K562 (cell line): ENCODE measurements around the gene FRAT1. TPM values are rescaled to one million over a fixed set of nuclear protein-coding genes. Genes with fewer than 3 reads are reported as not detected.

Experiments
- GTF2F1 ChIP-seq: IDR thresholded peaks from 2 replicates; pipeline ENCODE4 v1.6.1; 2011; ENCODE audit warnings: low read depth, low read length, improper control_type of control experiment
- IRF2 ChIP-seq: sonication (generic); formaldehyde crosslinking; IDR thresholded peaks from 2 replicates; pipeline ENCODE4 v1.8.1; 2022; ENCODE audit warnings: mild to moderate bottlenecking, missing genetic modification reagents
- NCOR1 ChIP-seq: fragments of 450-650 bp; IDR thresholded peaks from 2 replicates; pipeline ENCODE4 v1.6.1; 2016; ENCODE audit warnings: mild to moderate bottlenecking, moderate library complexity
- NR2C1 ChIP-seq, 2 experiments: fragments of 450-650 bp; IDR thresholded peaks; 2 replicates each; pipeline ENCODE4 v1.6.1; 2017; ENCODE audit warnings: mild to moderate bottlenecking in 2 of 2, antibody characterized with exemption in 1 of 2, inconsistent platforms in 1 of 2, missing compliant biosample characterization in 1 of 2, missing genetic modification characterization in 1 of 2
- NUFIP1 ChIP-seq: fragments of 450-650 bp; IDR thresholded peaks from 2 replicates; pipeline ENCODE4 v1.6.1; 2018; ENCODE audit not compliant: partially characterized antibody
- POLR3G ChIP-seq: IDR thresholded peaks from 2 replicates; pipeline ENCODE4 v1.6.1; 2011; ENCODE audit not compliant: insufficient read length, insufficient replicate concordance; ENCODE audit errors: extremely low read depth
- RUNX1 ChIP-seq: sonication (generic); IDR thresholded peaks from 2 replicates; pipeline ENCODE4 v1.6.1; 2016; ENCODE audit warnings: antibody characterized with exemption, low read depth
- SMARCA4 ChIP-seq: fragments of 450-650 bp; IDR thresholded peaks from 2 replicates; pipeline ENCODE4 v1.6.1; 2016
- SRF ChIP-seq, 2 experiments: fragments of 250-450, 450-650 bp in 1 of 2; sonication (Bioruptor Pico) in 1 of 2; sonication (generic) in 1 of 2; formaldehyde crosslinking; IDR thresholded peaks; 2 replicates each; pipeline versions ENCODE4 v1.5.0 to v1.5.1; 2020 to 2022; ENCODE audit warnings: mild to moderate bottlenecking in 1 of 2, missing genetic modification reagents in 1 of 2
- TAL1 ChIP-seq: fragments of 450-650 bp; IDR thresholded peaks from 2 replicates; pipeline ENCODE4 v1.6.1; 2016; ENCODE audit warnings: mild to moderate bottlenecking
- TEAD1 ChIP-seq, 2 experiments: fragments of 450-650 bp in 1 of 2; sonication (generic) in 1 of 2; formaldehyde crosslinking; IDR thresholded peaks; 2 replicates each; pipeline versions ENCODE4 v1.4.0 to v1.8.0; 2020 to 2022; ENCODE audit warnings: mild to moderate bottlenecking in 2 of 2, missing genetic modification reagents in 1 of 2
- TEAD4 ChIP-seq, 2 experiments: sonication (generic) in 1 of 2; formaldehyde crosslinking in 1 of 2; IDR thresholded peaks; 2 replicates each; pipeline versions ENCODE4 v1.6.1 to v1.8.0; 2012 to 2022; ENCODE audit warnings: borderline replicate concordance in 1 of 2, inconsistent platforms in 1 of 2, low read length in 1 of 2, mild to moderate bottlenecking in 1 of 2, missing genetic modification reagents in 1 of 2
- TGIF2 ChIP-seq: sonication (generic); formaldehyde crosslinking; IDR thresholded peaks from 2 replicates; pipeline ENCODE4 v1.8.1; 2022; ENCODE audit warnings: mild to moderate bottlenecking, missing genetic modification reagents, moderate library complexity
- WHSC1 ChIP-seq: IDR thresholded peaks from one replicate; pipeline ENCODE4 v1.6.1; 2012; ENCODE audit warnings: low read length, control low read depth, inconsistent platforms
- ZFP1 ChIP-seq: fragments of 450-650 bp; formaldehyde crosslinking; IDR thresholded peaks from 2 replicates; pipeline ENCODE4 v1.4.0; 2020; ENCODE audit warnings: mild to moderate bottlenecking, mixed read lengths
- ZKSCAN3 ChIP-seq: fragments of 250-450 bp; sonication (Bioruptor Pico); IDR thresholded peaks from 2 replicates; pipeline ENCODE4 v1.4.0; 2020
- ZNF583 ChIP-seq: fragments of 250-450 bp; sonication (Bioruptor Pico); IDR thresholded peaks from 2 replicates; pipeline ENCODE4 v1.4.0; 2020
- ZNF586 ChIP-seq: fragments of 450-650 bp; formaldehyde crosslinking; conservative IDR thresholded peaks from 2 replicates; pipeline ENCODE4 v1.4.0; 2020; ENCODE audit warnings: mild to moderate bottlenecking, moderate library complexity
- ZSCAN32 ChIP-seq: fragments of 450-650 bp; formaldehyde crosslinking; IDR thresholded peaks from 2 replicates; pipeline ENCODE4 v1.4.0; 2020; ENCODE audit warnings: mild to moderate bottlenecking, moderate library complexity
- polyA plus RNA-seq, 8 experiments: library from polyadenylated mRNA; depleted of rRNA in 4 of 8; stranded (reverse) in 5 of 8; unstranded in 3 of 8; fragments of >200 nt; fragmentation: Nextera tagmentation in 2 of 8; fragmentation: Illumina TruSeq in 1 of 8; extraction: Ambion mirVana in 2 of 8; extraction: Trizol in 1 of 8; gene quantifications; 2 replicates each; pipeline versions ENCODE4 v1.2.1 to v1.2.3, GENCODE V29; 2011 to 2014; ENCODE audit warnings: inconsistent platforms in 1 of 8, missing spikeins in 1 of 8
- total RNA-seq, 7 experiments: library from RNA; depleted of rRNA in 6 of 7; stranded (reverse); fragments of >200 nt in 6 of 7; fragmentation: Illumina TruSeq in 2 of 7; extraction: Trizol in 2 of 7; gene quantifications; 2 replicates each; pipeline versions ENCODE4 v1.2.1 to v1.2.3, GENCODE V29; 2011 to 2021; ENCODE audit warnings: low replicate concordance in 1 of 7
- TF ChIP-seq, protein P1 (sequence below), 2 experiments: fragments of 450-650 bp; conservative IDR thresholded peaks; 2 replicates each; pipeline ENCODE4 v1.6.1; 2017; ENCODE audit warnings: mild to moderate bottlenecking in 2 of 2, moderate library complexity in 2 of 2
- TF ChIP-seq, protein P2 (sequence below): fragments of 450-650 bp; IDR thresholded peaks from 2 replicates; pipeline ENCODE4 v1.6.1; 2017; ENCODE audit warnings: antibody characterized with exemption
- TF ChIP-seq, protein P3 (sequence below): fragments of 450-650 bp; formaldehyde crosslinking; IDR thresholded peaks from 2 replicates; pipeline ENCODE4 v1.4.0; 2020; ENCODE audit warnings: mild to moderate bottlenecking, moderate library complexity

FRAT1 gene
- total and polyA plus RNA-seq, 9 of the 15 experiments (the other 6 are each of a cell fraction or from before 2014, with no cell fraction given): 0.11 to 4.6 (median 1.4) TPM

DNA sequence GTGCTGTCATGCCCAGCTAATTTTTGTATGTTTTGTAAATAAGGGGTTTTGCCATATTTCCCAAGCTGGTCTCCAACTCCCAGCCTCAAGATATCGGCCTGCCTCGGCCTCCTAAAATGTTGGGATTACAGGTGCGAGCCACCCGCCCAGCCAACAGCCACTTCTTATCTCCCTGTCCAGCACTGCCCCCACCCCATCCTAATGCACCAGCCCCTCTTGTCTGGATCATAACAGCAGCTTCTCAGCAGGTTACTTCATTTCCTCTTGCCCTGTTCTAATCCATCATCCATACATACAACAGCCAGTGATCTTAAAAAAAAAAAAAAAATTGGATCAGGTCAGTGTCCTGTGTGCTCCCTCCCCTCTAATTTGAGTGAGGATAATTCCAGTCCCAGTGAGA is 28.2 kb downstream of the FRAT1 start (continued):
- TF ChIP-seq, protein P1, sequence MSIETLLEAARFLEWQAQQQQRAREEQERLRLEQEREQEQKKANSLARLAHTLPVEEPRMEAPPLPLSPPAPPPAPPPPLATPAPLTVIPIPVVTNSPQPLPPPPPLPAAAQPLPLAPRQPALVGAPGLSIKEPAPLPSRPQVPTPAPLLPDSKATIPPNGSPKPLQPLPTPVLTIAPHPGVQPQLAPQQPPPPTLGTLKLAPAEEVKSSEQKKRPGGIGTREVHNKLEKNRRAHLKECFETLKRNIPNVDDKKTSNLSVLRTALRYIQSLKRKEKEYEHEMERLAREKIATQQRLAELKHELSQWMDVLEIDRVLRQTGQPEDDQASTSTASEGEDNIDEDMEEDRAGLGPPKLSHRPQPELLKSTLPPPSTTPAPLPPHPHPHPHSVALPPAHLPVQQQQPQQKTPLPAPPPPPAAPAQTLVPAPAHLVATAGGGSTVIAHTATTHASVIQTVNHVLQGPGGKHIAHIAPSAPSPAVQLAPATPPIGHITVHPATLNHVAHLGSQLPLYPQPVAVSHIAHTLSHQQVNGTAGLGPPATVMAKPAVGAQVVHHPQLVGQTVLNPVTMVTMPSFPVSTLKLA (conservative IDR thresholded peaks at IDR 0.05): no peak
- no peak for TF ChIP-seq NR2C1 (IDR thresholded peaks at IDR 0.05)
- TF ChIP-seq NR2C1 (tag; IDR thresholded peaks at IDR 0.05): no peak
- TF ChIP-seq ZFP1: no peak
- no peak for TF ChIP-seq TGIF2 (CRISPR knock-in tag)
- no peak for TF ChIP-seq POLR3G
- TF ChIP-seq IRF2 (CRISPR knock-in tag): no peak
- no peak for TF ChIP-seq ZKSCAN3 (CRISPR knock-in tag)
- no peak for TF ChIP-seq NUFIP1
- no peak for TF ChIP-seq WHSC1
- TF ChIP-seq, protein P2, sequence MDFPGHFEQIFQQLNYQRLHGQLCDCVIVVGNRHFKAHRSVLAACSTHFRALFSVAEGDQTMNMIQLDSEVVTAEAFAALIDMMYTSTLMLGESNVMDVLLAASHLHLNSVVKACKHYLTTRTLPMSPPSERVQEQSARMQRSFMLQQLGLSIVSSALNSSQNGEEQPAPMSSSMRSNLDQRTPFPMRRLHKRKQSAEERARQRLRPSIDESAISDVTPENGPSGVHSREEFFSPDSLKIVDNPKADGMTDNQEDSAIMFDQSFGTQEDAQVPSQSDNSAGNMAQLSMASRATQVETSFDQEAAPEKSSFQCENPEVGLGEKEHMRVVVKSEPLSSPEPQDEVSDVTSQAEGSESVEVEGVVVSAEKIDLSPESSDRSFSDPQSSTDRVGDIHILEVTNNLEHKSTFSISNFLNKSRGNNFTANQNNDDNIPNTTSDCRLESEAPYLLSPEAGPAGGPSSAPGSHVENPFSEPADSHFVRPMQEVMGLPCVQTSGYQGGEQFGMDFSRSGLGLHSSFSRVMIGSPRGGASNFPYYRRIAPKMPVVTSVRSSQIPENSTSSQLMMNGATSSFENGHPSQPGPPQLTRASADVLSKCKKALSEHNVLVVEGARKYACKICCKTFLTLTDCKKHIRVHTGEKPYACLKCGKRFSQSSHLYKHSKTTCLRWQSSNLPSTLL: no peak
- peak; percentile 78 for TF ChIP-seq TAL1
- no peak for TF ChIP-seq ZSCAN32 (CRISPR knock-in tag)
- peak; percentile 58 for TF ChIP-seq TEAD4 (IDR thresholded peaks at IDR 0.05; ENCODE audit: low read length)
- no peak for TF ChIP-seq TEAD4 (CRISPR knock-in tag; IDR thresholded peaks at IDR 0.05; ENCODE audit: borderline replicate concordance)
- TF ChIP-seq SMARCA4: peak; percentile 42
- no peak for TF ChIP-seq GTF2F1
- TF ChIP-seq ZNF583 (CRISPR knock-in tag): no peak
- TF ChIP-seq, protein P3, sequence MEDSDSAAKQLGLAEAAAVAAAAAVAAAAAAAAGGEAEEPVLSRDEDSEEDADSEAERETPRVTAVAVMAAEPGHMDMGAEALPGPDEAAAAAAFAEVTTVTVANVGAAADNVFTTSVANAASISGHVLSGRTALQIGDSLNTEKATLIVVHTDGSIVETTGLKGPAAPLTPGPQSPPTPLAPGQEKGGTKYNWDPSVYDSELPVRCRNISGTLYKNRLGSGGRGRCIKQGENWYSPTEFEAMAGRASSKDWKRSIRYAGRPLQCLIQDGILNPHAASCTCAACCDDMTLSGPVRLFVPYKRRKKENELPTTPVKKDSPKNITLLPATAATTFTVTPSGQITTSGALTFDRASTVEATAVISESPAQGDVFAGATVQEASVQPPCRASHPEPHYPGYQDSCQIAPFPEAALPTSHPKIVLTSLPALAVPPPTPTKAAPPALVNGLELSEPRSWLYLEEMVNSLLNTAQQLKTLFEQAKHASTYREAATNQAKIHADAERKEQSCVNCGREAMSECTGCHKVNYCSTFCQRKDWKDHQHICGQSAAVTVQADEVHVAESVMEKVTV: no peak
- TF ChIP-seq TEAD1 (CRISPR knock-in tag; IDR thresholded peaks at IDR 0.05): no peak
- no peak for TF ChIP-seq ZNF586
- TF ChIP-seq NCOR1: peak; percentile 68; the same call in 1 of the 2 replicates
- TF ChIP-seq RUNX1: no peak
- TF ChIP-seq SRF (CRISPR knock-in tag; IDR thresholded peaks at IDR 0.05): no peak
